Cardiac fibroblast (primary cell): ENCODE data around the gene NT5DC1.

Source experiments
- DNase-seq, 2 donors: peaks; one replicate each; pipeline versions ENCODE4 v3.0.0 to v3.0.0-alpha.2; 2010; ENCODE audit warnings: low read depth in 2 of 2
- H3K4me3 ChIP-seq, 2 donors: replicated peaks in 1 of 2; 1 replicate in 1 of 2; 2 replicates in 1 of 2; pipeline ENCODE4 v1.5.1; 2011; ENCODE audit warnings: low read depth in 2 of 2, low read length in 2 of 2, mild to moderate bottlenecking in 2 of 2, moderate library complexity in 1 of 2
- TF ChIP-seq, protein P1 (sequence below): IDR thresholded peaks from one replicate; pipeline ENCODE4 v1.5.1; 2011; ENCODE audit warnings: low read depth, mild to moderate bottlenecking, low read length, inconsistent platforms

Gene NT5DC1

DNA sequence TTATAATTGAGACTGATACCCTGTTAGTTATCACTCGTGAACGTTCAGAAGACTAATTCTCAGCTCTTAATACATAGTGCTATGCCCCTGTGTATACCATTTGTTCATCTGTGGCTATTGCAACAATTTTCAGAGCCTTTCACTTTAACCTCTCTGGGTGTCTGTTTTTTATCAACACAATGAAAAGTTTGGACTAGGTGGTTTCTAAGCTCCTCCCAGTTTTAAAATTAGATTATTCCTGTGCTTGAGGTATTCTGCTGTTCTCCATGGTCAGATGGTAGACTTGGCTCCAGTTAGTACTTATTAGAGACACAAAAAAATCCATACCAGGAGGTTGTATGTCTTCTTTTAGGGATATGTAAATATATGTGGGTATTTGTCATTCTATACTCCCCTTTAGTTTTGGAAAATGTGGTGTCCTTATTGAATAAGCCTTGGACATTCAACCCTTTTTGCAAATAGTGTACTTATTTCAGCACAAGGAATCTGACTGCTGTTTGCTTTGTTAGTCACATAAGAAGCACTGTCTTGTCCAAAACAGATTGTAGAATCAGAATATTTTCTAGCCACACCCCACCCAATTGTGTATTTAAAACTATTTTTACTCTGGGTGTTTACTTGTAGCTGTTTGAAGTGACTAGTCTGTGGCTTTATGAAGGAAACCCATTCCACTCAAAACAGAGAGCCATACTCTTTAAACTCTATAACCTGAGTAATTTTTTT lies 27.3 kb downstream of the NT5DC1 start:
- H3K4me3 ChIP-seq: no peak overlapping the region
- TF ChIP-seq, protein P1, sequence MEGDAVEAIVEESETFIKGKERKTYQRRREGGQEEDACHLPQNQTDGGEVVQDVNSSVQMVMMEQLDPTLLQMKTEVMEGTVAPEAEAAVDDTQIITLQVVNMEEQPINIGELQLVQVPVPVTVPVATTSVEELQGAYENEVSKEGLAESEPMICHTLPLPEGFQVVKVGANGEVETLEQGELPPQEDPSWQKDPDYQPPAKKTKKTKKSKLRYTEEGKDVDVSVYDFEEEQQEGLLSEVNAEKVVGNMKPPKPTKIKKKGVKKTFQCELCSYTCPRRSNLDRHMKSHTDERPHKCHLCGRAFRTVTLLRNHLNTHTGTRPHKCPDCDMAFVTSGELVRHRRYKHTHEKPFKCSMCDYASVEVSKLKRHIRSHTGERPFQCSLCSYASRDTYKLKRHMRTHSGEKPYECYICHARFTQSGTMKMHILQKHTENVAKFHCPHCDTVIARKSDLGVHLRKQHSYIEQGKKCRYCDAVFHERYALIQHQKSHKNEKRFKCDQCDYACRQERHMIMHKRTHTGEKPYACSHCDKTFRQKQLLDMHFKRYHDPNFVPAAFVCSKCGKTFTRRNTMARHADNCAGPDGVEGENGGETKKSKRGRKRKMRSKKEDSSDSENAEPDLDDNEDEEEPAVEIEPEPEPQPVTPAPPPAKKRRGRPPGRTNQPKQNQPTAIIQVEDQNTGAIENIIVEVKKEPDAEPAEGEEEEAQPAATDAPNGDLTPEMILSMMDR: no peak
- DNase-seq: peak in 1 of 2 donors; percentile 48

- H3K4me3 ChIP-seq: no peak overlapping the region
- TF ChIP-seq, protein P1: no peak
- no peak for DNase-seq
Observed at GRCh38 chr6:116133453-116133852, 32.8 kb downstream of the NT5DC1 start.

DNA sequence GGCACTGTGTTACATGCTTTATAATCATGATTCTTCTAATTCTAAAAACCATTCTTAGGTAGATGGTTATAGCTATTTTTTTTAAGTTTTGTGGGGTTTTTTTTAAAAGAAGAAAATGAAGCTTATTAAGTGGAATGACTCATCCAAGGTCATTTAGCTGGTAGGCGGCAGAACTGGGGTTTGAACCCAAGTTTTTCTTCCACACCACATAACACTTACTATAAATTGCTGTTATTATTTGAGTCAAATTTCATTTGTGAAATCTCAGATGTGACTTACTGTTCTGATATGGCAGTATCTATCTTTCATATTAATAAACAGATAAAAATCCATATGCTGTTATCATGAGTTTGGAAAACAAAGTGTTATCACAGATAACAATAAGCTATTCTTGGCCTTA lies 35.7 kb downstream of the NT5DC1 start:
- DNase-seq: no peak
- TF ChIP-seq, protein P1: no peak
- no peak overlapping the region for H3K4me3 ChIP-seq

DNA sequence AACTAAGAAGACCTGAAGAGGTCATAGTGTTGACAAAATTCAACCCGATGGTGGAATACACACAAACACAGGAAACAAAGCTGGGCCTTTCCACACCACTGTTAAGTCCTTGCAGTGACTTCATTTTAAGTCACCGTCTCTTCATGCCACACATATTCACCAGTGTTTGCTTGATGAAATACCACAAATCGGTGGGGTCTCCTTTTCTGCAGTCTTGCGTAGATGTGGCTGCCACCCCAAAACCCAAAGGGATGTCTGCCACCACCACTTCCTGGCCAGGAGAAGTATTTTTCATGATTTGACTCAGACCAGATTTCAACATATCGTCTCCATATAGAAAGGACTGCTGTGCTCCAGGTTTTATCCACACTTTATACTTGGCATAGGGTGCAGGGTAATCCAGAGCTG lies 36.3 kb downstream of the NT5DC1 start:
- TF ChIP-seq, protein P1: no peak
- H3K4me3 ChIP-seq: no peak overlapping the region
- peak; percentile 10 to 13 for DNase-seq

DNA sequence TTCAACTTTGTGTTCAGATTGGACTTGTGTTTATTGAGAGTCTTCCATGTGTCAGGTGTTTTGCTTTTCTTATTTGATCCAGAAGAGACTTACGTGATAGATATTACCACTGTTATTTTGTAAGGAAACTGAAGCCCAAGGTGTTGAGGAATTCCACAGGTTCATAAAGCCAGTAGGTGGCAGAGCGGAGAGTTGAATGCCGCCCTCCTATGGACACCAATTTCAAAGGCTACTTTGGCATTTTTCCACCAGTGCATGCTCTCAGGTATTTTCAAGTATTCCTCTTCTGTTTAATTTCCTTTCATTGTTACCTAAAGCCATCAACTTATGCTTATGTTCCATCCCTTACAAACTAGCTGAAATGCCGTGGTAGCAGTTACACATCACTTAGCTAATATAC lies 39.3 kb downstream of the NT5DC1 start:
- no peak overlapping the region for H3K4me3 ChIP-seq
- TF ChIP-seq, protein P1: no peak
- DNase-seq: no peak

- H3K4me3 ChIP-seq: no peak overlapping the region
- peak; percentile 78 to 86 for DNase-seq
- TF ChIP-seq, protein P1: no peak
Observed at GRCh38 chr6:116144605-116145004, 44.0 kb downstream of the NT5DC1 start.
